ENCODE data around the gene VSIG10.

GRCh38 chr12:118107011-118107410, 3.2 kb upstream of the VSIG10 start:
- TF ChIP-seq CTCF (IDR thresholded peaks at IDR 0.05) (no peak), POLR2A (IDR thresholded peaks at IDR 0.05) (no peak)

All from right lobe of liver (tissue), 4 donors.